IPS DF 6.9 (cell line): ENCODE measurements around the gene GTF2H3.
"Not testable (repeated sequence)": the region's sequence is repeated elsewhere in the genome, so short reads cannot be mapped to it uniquely, and the experiment has no call there.

Source experiments
- DNase-seq: peaks from one replicate; pipeline ENCODE4 v3.0.0-alpha.2; 2013; ENCODE audit warnings: low read depth, low spot score
- H3K27ac ChIP-seq: one replicate; pipeline ENCODE4 v1.5.1; 2013; ENCODE audit warnings: low read length, control low read depth
- H3K27me3 ChIP-seq: 2 replicates; pipeline ENCODE4 v1.6.1; 2013; ENCODE audit warnings: mild to moderate bottlenecking, low read length; ENCODE audit not compliant: control insufficient read depth, insufficient read depth
- H3K36me3 ChIP-seq: 2 replicates; pipeline ENCODE4 v1.6.1; 2013; ENCODE audit warnings: low read length; ENCODE audit not compliant: control insufficient read depth, insufficient read depth
- H3K4me1 ChIP-seq: 2 replicates; pipeline ENCODE4 v1.6.1; 2013; ENCODE audit warnings: low read length; ENCODE audit not compliant: control insufficient read depth, insufficient read depth
- H3K4me3 ChIP-seq: 2 replicates; pipeline ENCODE4 v1.5.1; 2013; ENCODE audit warnings: mild to moderate bottlenecking, low read length
- H3K9me3 ChIP-seq: 2 replicates; pipeline ENCODE4 v1.6.1; 2013; ENCODE audit warnings: low read length, inconsistent platforms; ENCODE audit not compliant: control insufficient read depth, insufficient read depth
- WGBS: extraction: QIAGEN DNeasy Blood & Tissue Kit; methylation state at CpG from one replicate; pipeline ENCODE4 v1.1.7; 2013; ENCODE audit warnings: mixed read lengths, missing lambda C conversion rate; ENCODE audit not compliant: insufficient read length, insufficient coverage; 5-methylcytosine and 5-hydroxymethylcytosine counted together

GTF2H3 gene

DNA sequence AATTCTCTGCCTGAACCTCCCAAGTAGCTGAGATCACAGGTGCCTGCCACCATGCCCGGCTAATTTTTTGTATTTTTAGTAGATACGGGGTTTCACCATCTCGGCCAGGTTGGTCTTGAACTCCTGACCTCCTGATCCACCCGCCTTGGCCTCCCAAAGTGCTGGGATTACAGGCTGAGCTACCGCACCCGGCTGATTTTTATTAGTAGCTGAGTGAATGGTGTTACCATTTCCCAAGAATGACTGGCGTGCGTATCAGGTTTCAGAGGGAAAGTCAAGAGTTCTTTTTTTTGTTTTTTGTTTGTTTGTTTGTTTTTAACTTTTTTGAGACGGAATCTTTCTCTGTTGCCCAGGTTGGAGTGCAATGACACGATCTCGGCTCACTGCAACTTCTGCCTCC, 30.1 kb upstream of the GTF2H3 start:
- not testable (repeated sequence) for H3K27me3 ChIP-seq, H3K4me1 ChIP-seq, H3K9me3 ChIP-seq, DNase-seq, H3K4me3 ChIP-seq, H3K27ac ChIP-seq
- H3K36me3 ChIP-seq: peaks cover 20% of the 10 kb centered on the region
- WGBS: no CpG with 5 or more reads among the region's 11 CpGs

DNA sequence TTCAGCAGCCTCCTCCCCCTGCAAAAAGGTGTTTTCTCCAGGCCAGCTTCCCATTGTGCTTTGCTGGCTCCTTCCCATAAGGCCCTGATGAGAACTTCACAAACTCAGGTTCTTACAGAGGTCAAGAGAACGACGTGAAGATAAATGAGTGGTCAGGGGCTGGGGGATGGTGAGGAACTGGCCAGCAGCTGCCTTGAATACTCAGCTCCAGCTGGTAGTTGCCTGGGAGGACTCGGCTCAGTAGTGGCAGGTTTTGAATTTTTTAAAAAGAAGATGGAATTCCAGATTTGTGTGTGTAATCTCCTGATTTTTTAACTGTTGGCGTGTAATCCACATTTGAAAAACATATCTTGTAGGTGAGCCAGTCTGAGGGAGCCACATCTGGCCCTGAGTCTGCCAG, 25.9 kb upstream of the GTF2H3 start:
- no CpG with 5 or more reads among the region's 4 CpGs for WGBS
- H3K27me3 ChIP-seq: no peaks in the 10 kb centered on the region
- H3K4me3 ChIP-seq: no peak overlapping the region
- peaks cover 38% of the 10 kb centered on the region for H3K36me3 ChIP-seq
- H3K9me3 ChIP-seq: no peaks in the 10 kb centered on the region
- DNase-seq: no peak
- no peak overlapping the region for H3K27ac ChIP-seq
- H3K4me1 ChIP-seq: no peaks in the 10 kb centered on the region

DNA sequence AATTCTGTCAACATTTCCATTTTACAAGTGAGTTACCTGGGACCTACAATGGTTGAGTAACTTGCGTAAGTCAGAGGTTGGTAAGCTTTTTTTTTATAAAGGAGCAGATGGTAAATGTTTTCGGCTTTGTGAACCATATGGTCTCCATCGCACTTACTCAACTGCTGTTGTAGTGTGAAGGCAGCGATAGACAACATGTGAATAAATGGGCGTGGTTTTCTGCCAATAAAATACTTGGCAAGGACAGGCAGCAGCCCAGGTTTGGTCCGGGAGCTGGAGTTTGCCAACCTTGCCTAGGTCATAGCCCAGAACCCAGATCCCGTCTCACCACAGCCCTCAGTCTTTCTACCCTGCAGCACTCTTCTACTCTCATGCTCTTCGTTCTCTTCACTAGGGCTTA, 25.4 kb upstream of the GTF2H3 start:
- no peak for DNase-seq
- H3K4me3 ChIP-seq: no peak overlapping the region
- H3K27ac ChIP-seq: no peak overlapping the region

DNA sequence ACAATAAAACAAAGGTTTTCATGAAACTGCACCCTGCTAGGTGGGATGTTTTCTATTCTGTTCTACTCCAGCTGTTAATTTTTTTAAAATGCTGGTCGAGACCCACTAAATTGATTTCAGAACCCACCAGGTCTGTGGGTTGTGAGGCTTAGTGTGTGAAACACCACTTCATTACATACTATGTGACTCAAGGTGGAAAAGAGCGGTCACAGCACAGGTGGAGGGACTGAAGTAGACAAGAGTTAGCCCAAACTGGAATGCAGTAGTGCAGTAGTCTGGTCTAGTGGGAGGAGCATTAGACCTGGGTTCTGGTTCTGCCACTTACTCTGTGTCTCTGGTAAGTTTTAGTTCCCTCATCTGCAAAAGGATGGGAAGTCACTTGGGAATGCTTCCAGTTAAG, 19.5 kb upstream of the GTF2H3 start:
- Histone ChIP-seq H3K4me1 (no peaks in the 10 kb centered on the region), H3K36me3 (peaks cover 49% of the 10 kb centered on the region), H3K27me3 (no peaks in the 10 kb centered on the region), H3K27ac (no peak overlapping the region), H3K4me3 (no peak overlapping the region), H3K9me3 (no peaks in the 10 kb centered on the region)
- no CpG with 5 or more reads among the region's 2 CpGs for WGBS
- no peak for DNase-seq

More for the DNA sequence above, 25.4 kb upstream of the GTF2H3 start:
- Histone ChIP-seq H3K36me3 (peaks cover 40% of the 10 kb centered on the region), H3K27me3 (no peaks in the 10 kb centered on the region), H3K4me1 (no peaks in the 10 kb centered on the region), H3K9me3 (no peaks in the 10 kb centered on the region)
- WGBS: no CpG with 5 or more reads among the region's 8 CpGs

DNA sequence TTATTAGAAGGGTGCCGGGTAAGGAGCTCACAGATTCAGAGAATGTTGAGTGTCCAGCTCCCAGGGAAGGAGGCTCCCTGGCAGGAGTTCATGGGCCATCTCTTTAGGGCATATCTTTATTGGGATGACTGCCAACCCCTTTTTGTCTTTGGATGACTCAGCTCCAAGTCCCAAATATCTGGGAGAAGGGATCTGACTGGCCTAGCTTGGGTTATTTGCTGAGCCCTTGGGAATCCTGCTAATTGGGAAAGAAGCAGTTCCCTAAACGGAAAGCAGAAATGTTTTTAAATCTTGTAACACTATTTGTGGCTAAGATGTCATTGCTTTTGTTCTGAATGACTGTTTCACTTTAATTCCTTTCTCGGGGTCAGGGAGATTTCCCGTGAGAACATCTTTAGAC, 19.1 kb upstream of the GTF2H3 start:
- H3K4me3 ChIP-seq: no peak overlapping the region
- WGBS: no CpG with 5 or more reads among the region's 4 CpGs
- no peak for DNase-seq
- H3K27ac ChIP-seq: no peak overlapping the region
- H3K27me3 ChIP-seq: no peaks in the 10 kb centered on the region
- no peaks in the 10 kb centered on the region for H3K9me3 ChIP-seq
- no peaks in the 10 kb centered on the region for H3K4me1 ChIP-seq
- H3K36me3 ChIP-seq: peaks cover 49% of the 10 kb centered on the region

DNA sequence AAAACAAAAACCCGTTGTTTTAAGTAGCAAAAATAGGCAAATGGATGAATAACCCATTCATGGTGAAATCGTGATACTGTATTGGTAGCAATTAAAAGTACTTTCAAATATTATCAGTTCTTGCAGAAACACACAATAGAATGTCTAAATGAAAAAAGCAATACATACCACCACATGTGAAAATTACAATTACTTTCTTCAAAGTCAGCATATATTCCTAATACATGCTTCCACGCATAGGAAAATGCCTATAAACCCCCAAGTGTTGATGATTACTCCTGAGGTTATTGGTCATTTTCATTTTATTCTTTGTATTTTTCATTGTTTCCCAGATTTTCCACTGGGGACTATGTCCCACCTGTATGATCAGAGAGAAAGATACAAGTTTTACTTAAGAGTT, 16.5 kb upstream of the GTF2H3 start:
- no peak for DNase-seq
- Histone ChIP-seq H3K4me3 (no peak overlapping the region), H3K27me3 (no peaks in the 10 kb centered on the region), H3K4me1 (no peaks in the 10 kb centered on the region), H3K36me3 (peaks cover 36% of the 10 kb centered on the region), H3K9me3 (no peaks in the 10 kb centered on the region), H3K27ac (no peak overlapping the region)
- no CpG with 5 or more reads among the region's 3 CpGs for WGBS

DNA sequence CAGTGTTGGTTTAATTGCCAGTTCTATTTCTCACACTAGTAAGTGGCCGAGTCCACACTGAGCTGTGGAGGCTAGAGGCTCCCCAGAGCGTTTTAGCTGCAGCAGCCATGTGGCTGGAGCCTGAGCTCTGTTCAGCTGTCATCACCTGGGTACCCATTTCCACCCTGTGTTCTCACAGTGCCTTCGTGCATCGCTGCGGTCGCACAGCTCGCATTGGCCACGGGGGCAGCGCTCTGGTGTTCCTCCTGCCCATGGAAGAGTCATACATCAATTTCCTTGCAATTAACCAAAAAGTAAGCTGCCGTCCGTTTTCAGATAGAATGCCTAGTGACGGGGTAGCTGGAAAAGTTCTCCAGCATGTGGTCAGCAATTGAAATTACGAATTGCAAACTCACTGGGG, 16.0 kb upstream of the GTF2H3 start:
- Histone ChIP-seq H3K27me3 (no peaks in the 10 kb centered on the region), H3K4me3 (no peak overlapping the region), H3K9me3 (no peaks in the 10 kb centered on the region), H3K36me3 (peaks cover 36% of the 10 kb centered on the region), H3K27ac (no peak overlapping the region), H3K4me1 (no peaks in the 10 kb centered on the region)
- no CpG with 5 or more reads among the region's 13 CpGs for WGBS
- no peak for DNase-seq

DNA sequence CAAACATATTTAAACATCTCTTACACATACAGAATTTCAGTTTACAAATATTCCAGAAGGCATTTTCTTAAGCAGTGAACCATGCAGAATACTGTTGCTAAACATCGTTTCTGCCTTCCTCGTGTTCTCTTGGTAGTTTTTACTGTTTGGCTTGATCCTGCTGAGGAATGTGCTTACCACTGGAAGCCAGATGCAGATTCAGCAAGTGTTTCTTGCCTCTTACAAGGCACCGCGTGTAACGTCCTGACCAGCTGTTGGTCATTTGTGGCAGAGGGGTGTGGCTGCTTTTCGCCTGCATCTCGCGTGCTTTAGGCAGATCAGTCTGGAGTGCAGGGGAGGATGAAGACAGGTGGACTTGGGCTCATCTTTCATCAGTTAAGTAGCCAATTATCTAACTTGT, 12.5 kb upstream of the GTF2H3 start:
- Histone ChIP-seq H3K9me3 (no peaks in the 10 kb centered on the region), H3K27me3 (no peaks in the 10 kb centered on the region), H3K4me1 (no peaks in the 10 kb centered on the region), H3K36me3 (peaks cover 20% of the 10 kb centered on the region), H3K27ac (no peak overlapping the region), H3K4me3 (no peak overlapping the region)
- WGBS: no CpG with 5 or more reads among the region's 8 CpGs
- no peak for DNase-seq

DNA sequence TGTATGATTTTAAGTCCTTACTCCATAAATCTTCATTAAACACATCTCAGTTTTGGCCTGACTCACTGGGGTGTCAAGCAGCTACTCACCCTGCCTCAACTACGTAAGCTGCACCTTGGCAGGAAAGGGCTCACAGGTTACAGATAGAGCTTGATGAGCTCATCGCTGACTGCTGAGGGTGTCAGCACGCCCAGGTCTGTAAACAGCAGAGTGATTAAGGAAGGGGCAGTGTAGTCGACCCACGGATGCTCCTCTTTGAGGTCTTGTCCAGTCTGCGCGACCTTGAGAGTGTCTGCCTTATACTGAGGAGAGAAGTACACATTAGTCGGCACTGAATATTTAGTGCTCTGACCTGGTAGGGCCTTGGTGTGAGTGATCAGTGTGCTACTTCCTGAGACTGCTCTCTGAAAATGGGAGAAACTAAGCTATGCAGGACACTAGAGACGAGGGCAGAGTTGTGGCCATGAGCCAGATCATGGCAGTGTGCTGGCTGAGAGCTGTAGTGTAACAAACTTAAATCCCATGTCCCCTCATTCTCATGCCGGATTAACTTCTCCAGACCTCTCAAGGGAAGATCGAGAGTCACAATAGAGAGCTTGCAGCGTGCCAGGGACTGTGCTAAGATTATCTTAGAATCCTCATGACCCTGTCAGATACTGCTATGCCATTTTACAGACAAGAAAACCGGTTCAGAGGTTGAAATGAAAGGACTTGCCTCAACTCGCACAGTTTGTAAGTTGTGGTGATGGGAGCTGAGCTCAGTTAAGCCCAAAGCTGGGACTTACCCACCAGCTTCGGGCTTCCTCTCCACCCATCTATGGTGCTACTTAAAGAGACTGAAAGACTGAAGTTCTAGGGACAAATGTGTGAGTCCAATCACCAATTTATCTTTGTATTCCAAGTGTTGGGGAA, 11.8 kb upstream of the GTF2H3 start:
- peaks cover 18% of the 10 kb centered on the region for H3K36me3 ChIP-seq
- H3K27me3 ChIP-seq: no peaks in the 10 kb centered on the region
- no peak overlapping the region for H3K4me3 ChIP-seq
- no peak for DNase-seq
- H3K4me1 ChIP-seq: no peaks in the 10 kb centered on the region
- WGBS: no CpG with 5 or more reads among the region's 15 CpGs
- no peaks in the 10 kb centered on the region for H3K9me3 ChIP-seq
- H3K27ac ChIP-seq: no peak overlapping the region

DNA sequence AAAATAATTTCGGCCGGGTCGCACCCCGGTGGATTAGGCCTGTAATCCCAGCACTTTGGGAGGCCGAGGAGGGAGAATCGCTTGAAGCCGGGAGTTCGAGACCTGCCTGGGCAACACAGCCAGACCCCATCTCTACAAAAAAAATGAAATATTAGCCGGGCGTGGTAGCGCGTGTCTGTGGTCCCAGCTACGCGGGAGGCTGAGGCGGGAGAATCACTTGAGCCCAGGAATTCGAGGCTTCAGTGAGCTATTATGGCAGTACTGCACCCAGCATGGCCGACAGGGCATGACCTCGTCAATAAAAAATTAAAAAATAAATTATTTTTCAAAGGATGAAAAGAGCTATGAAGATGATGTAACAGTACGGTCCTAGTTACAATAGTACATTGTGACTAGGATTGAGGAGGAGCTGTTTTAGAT, 523 bp downstream of the GTF2H3 start:
- H3K9me3 ChIP-seq: no peaks in the 10 kb centered on the region
- no CpG with 5 or more reads among the region's 19 CpGs for WGBS
- no peaks in the 10 kb centered on the region for H3K27me3 ChIP-seq
- peaks cover 2% of the 10 kb centered on the region; the same call in 1 of the 2 replicates for H3K36me3 ChIP-seq
- no peak for DNase-seq
- H3K27ac ChIP-seq: no peak overlapping the region
- H3K4me3 ChIP-seq: peak overlapping the region; percentile 79; the same call in 1 of the 2 replicates
- H3K4me1 ChIP-seq: no peaks in the 10 kb centered on the region

DNA sequence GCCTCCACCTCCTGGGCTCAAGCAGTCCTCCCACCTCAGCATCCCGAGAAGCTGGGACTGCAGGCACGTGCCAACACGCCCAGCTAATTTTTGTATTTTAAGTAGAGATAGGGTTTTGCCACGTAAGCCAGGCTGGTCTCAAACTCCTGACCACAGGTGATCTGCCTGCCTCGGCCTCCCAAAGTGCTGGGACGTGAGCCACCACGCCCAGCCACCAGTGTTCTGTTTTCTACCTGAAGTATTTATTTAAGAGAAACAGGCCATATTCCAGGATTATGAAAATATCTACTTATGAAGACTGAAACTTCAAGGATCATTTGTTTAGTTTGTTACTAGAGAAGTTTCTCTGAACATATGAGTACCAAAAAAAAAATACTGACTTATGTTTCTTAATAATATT, 10.3 kb downstream of the GTF2H3 start:
- no CpG with 5 or more reads among the region's 7 CpGs for WGBS
- peaks cover 8% of the 10 kb centered on the region; the same call in 1 of the 2 replicates for H3K36me3 ChIP-seq
- H3K4me3 ChIP-seq: no peak overlapping the region

More for the DNA sequence above, 10.3 kb downstream of the GTF2H3 start:
- Histone ChIP-seq H3K9me3 (no peaks in the 10 kb centered on the region), H3K27ac (no peak overlapping the region), H3K4me1 (no peaks in the 10 kb centered on the region), H3K27me3 (no peaks in the 10 kb centered on the region)
- no peak for DNase-seq
